HFFc6 (cell line): ENCODE measurements around the gene BRD7. TPM values are rescaled to one million over a fixed set of nuclear protein-coding genes. Genes with fewer than 3 reads are reported as not detected.

Experiments used
- DNase-seq: peaks from one replicate; pipeline ENCODE4 v3.0.0-alpha.2; 2018
- H3K27ac Mint-ChIP-seq: 2 replicates; pipeline ENCODE4 v1.8.0; 2020; ENCODE audit warnings: mild to moderate bottlenecking, mixed read lengths
- H3K27me3 Mint-ChIP-seq: 2 replicates; pipeline ENCODE4 v1.8.0; 2021; ENCODE audit warnings: mild to moderate bottlenecking, moderate library complexity, mixed read lengths; ENCODE audit not compliant: insufficient read depth
- H3K36me3 Mint-ChIP-seq: 2 replicates; pipeline ENCODE4 v1.8.0; 2021; ENCODE audit warnings: low read depth, mixed read lengths
- H3K4me1 Mint-ChIP-seq: 2 replicates; pipeline ENCODE4 v1.8.0; 2020; ENCODE audit warnings: low read depth, mixed read lengths
- H3K4me3 Mint-ChIP-seq: 2 replicates; pipeline ENCODE4 v1.8.0; 2020; ENCODE audit warnings: mild to moderate bottlenecking, moderate library complexity, mixed read lengths
- H3K9me3 Mint-ChIP-seq: 2 replicates; pipeline ENCODE4 v1.8.0; 2020; ENCODE audit warnings: mild to moderate bottlenecking, mixed read lengths
- total RNA-seq, 6 experiments: library from RNA; stranded (reverse); fragmentation: NEBNext Ultra II Directional; extraction: Animal tissue kit (Norgen Biotek cat#: 25700); gene quantifications; 2 replicates in 1 of 6; 3 replicates in 5 of 6; pipeline ENCODE4 v1.2.3, GENCODE V29; 2021
- TF ChIP-seq, protein P1 (sequence below): fragments of 200-600 bp; sonication (generic); IDR thresholded peaks from 2 replicates; pipeline ENCODE4 v1.5.0; 2021; ENCODE audit warnings: antibody characterized with exemption, mild to moderate bottlenecking

The BRD7 gene
- total RNA-seq, 6 experiments from 2014 or later = 50.5 to 65.0 (median 63.0) TPM

DNA sequence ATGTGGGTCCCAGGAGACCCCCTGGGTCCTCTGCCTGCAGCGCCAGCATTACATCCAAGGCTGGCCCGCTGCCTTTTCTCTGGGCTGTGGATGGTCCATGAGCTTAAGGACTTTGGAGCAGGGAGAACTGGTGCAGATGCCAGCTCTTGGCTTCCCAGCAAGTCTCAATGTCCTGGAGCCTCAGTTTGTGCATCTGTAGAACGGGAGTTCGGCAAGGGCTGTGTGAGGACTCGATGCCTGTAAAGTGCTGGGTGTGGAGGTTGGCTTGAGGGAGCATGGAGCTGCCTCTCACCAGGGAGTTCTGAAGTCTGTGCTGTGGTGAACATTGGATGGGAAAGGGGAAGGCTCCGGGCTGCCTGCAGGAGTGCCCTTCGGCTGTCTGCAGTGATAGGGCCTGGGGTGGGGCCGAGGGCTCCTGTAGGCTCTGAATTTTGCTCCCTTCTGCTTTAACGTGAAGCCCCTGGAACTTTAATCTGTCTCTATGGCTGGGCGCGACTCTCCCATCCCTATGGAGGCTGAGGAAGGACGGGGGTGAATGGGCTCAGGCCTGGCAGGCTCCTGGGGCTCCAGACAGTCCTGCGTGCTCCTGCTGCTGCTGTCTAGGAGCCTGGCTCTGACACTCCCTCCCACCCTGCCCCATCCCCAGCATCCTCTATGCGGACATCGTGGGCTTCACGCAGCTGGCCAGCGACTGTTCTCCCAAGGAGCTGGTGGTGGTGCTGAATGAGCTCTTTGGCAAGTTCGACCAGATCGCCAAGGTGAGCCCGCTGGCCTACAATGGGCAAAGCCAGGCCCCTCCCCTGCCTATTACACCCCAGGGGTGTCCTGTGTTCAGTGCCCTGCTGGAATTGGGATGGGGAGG, 74.6 kb downstream of the BRD7 start:
- no peak overlapping the region for H3K27ac Mint-ChIP-seq
- H3K27me3 Mint-ChIP-seq = no peaks in the 10 kb centered on the region; the same call in 1 of the 2 replicates

DNA sequence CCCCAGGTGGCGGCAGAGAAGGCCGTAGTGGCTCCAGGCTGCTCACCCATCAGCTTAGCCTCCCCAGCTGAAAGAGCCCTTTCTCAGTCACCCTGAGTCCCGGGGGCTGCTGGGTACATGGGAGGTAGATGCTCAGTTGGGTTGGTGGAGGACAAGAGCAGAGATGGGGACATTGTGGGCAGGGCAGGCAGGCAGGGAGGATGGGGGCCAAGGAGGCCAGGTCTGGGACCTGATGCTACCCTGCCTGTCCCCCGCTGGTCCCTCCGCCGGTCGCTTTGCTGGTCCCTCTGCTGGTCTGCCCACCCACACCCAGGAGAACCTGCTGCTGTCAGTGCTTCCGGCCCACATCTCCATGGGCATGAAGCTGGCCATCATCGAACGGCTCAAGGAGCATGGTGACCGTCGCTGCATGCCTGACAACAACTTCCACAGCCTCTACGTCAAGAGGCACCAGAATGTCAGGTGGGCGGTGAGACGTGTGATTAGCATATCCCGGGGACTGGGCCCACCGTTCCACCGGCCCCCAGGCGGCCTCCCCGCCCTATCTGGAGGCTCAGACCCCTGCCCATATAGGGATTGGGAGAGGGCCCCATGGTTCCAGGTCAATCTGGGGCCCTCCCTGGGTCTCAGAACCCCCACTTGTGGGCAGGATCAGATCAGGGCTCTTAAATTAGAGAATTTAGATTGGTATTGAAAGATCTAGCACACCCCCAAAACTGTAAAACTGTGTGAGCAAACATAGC, 75.6 kb downstream of the BRD7 start:
- Mint-ChIP-seq H3K9me3 (no peaks in the 10 kb centered on the region), H3K4me1 (no peaks in the 10 kb centered on the region), H3K4me3 (no peak overlapping the region), H3K36me3 (peaks cover 14% of the 10 kb centered on the region), H3K27me3 (no peaks in the 10 kb centered on the region; the same call in 1 of the 2 replicates), H3K27ac (no peak overlapping the region)
- no peak for DNase-seq
- TF ChIP-seq, protein P1, sequence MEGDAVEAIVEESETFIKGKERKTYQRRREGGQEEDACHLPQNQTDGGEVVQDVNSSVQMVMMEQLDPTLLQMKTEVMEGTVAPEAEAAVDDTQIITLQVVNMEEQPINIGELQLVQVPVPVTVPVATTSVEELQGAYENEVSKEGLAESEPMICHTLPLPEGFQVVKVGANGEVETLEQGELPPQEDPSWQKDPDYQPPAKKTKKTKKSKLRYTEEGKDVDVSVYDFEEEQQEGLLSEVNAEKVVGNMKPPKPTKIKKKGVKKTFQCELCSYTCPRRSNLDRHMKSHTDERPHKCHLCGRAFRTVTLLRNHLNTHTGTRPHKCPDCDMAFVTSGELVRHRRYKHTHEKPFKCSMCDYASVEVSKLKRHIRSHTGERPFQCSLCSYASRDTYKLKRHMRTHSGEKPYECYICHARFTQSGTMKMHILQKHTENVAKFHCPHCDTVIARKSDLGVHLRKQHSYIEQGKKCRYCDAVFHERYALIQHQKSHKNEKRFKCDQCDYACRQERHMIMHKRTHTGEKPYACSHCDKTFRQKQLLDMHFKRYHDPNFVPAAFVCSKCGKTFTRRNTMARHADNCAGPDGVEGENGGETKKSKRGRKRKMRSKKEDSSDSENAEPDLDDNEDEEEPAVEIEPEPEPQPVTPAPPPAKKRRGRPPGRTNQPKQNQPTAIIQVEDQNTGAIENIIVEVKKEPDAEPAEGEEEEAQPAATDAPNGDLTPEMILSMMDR = no peak

More for the DNA sequence above, 74.6 kb downstream of the BRD7 start:
- Mint-ChIP-seq H3K9me3 (no peaks in the 10 kb centered on the region), H3K4me3 (no peak overlapping the region), H3K4me1 (no peaks in the 10 kb centered on the region), H3K36me3 (peaks cover 6% of the 10 kb centered on the region; the same call in 1 of the 2 replicates)
- TF ChIP-seq, protein P1 = no peak
- no peak for DNase-seq

DNA sequence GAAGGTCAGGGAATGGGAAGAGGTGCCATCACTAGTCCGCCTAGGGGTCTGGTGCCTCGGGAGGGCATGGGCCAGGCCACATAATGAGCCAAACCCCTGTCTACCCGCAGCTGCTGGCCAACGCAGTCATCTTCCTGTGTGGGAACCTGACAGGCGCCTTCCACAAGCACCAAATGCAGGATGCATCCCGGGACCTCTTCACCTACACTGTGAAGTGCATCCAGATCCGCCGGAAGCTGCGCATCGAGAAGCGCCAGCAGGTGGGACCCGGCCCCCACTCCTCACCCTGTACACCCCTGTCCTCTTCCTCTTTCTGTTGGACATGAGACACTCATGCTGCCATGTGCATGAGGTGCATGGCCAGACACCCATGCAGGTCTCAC, 76.2 kb downstream of the BRD7 start:
- no peak overlapping the region for H3K4me3 Mint-ChIP-seq
- H3K27ac Mint-ChIP-seq = no peak overlapping the region
- H3K9me3 Mint-ChIP-seq = no peaks in the 10 kb centered on the region
- DNase-seq = no peak
- peaks cover 16% of the 10 kb centered on the region for H3K36me3 Mint-ChIP-seq
- H3K4me1 Mint-ChIP-seq = no peaks in the 10 kb centered on the region
- H3K27me3 Mint-ChIP-seq = no peaks in the 10 kb centered on the region; the same call in 1 of the 2 replicates
- TF ChIP-seq, protein P1 = no peak

DNA sequence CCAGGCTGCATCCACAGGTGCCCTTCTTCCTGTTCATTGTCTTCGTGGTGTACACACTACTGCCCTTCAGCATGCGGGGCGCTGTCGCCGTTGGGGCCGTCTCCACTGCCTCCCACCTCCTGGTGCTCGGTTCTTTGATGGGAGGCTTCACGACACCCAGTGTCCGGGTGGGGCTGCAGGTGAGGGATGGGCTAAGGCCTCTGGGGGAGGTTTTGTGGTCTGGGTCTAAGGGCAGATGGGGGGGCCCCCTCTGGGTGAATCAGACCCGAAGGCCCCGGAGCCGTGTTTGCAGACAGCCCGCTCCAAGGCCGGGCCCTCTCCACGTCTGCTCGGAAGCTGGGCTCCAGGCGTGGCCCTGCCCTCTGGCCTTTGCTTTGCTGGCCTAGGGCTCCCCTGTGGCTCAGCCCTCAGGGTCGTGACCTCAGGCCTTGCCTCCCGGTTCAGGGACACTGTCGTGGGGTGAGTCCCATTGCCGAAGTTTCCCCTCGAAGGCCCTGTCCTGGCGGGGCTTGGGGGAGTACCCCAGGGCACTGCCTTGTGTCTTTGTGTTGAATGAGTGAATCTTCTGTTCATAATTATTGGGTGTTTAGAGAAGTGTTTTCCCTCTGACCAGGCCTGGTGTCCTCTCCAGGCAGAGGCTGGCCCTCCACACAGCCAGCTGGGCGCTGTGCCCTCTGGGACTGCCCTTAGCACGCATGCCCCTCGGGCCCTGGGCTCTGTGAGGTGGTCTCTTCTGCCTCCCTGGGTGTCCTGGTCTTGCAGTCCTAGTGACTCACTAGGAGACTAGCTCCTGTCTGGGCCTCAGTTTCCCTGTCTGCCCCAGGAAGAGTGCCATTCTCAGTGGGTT, 76.8 kb downstream of the BRD7 start:
- H3K4me3 Mint-ChIP-seq = no peak overlapping the region
- no peaks in the 10 kb centered on the region for H3K4me1 Mint-ChIP-seq
- no peaks in the 10 kb centered on the region; the same call in 1 of the 2 replicates for H3K27me3 Mint-ChIP-seq
- no peak overlapping the region for H3K27ac Mint-ChIP-seq
- no peaks in the 10 kb centered on the region for H3K9me3 Mint-ChIP-seq
- no peak for DNase-seq
- TF ChIP-seq, protein P1 = no peak
- peaks cover 16% of the 10 kb centered on the region for H3K36me3 Mint-ChIP-seq

- Mint-ChIP-seq H3K36me3 (peaks cover 20% of the 10 kb centered on the region), H3K9me3 (no peaks in the 10 kb centered on the region), H3K27me3 (no peaks in the 10 kb centered on the region; the same call in 1 of the 2 replicates), H3K4me1 (no peaks in the 10 kb centered on the region), H3K27ac (no peak overlapping the region), H3K4me3 (no peak overlapping the region)
- DNase-seq = no peak
- TF ChIP-seq, protein P1 = no peak
These were observed 77.9 kb downstream of the BRD7 start for GRCh38 chr16:50290856-50291255.
